GM21737 (cell line): Measurements from ENCODE around the gene C1orf21.

Experiments
- ATAC-seq: cut with Tn5 transposase; IDR thresholded peaks from one replicate; pipeline ENCODE4 v1.9.1; 2021; ENCODE audit warnings: mild to moderate bottlenecking, moderate library complexity; ENCODE audit not compliant: unreplicated experiment

The C1orf21 gene

GRCh38 chr1:184545601-184546000 lies 158.8 kb downstream of the C1orf21 start:
- ATAC-seq, result no peak

DNA sequence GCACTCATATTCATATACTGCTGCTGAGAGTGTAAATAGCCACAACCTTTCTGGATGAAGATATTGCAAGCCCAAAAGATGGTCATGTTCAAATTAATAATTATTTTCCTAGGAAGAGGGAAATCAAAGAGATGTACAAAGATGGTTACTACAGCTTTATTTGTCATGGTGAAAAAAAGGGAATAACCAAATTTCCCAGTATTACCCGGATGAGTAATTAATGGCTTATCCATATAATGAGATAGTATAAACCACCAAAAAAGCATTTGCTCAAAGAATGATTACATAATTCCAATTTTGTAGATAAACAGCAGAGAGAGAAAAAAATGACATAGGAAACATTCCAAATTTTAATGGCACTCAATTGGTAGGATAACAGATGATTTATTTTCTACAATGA lies 165.6 kb downstream of the C1orf21 start:
- ATAC-seq, result no peak

- ATAC-seq, result no peak
These were observed 167.0 kb downstream of the C1orf21 start for GRCh38 chr1:184553845-184554244.

DNA sequence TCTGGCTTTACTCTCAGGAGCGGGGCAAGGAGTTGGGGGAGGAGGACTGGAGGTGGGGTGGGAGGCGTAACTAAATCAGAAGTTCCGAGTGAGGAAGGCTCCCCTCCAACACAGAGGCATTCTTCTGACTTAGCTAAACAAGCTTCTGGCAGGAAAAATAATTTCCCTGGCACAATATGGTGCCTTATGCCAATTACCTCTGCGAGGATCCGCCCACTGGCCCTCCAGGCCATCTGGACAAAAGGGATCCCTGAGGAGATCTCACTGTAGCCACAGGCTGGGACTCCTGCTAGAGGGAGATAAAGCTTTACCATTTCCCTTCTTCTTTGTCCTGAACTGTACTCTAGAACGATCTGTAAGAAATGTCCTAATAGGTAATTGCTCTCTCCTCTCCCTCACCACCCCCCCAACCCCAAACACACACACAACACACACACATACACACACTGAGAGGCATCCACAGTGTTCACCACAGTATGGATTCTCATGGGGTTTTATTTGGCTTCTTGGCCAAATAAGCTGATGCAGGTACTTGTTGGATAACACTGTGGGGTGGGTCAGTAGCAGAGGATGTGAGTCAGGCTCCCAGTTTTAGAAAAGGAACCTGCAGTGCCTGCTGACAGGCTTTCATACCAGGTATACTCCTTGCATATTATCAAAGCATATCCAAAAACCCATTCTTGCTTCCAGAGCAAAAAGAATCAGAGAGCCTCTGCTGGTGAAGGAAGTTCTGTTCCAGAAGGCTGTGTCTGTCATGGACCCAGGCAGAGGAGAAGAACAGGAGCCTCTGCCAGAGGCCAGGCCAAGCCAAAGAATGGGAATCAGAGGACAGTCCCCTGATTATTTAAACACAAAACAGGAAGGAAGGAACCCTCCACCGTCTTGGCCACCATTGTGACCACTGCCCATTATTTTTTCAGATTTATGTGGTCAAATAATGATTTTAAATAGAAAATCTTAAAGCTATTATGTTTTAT lies 169.1 kb downstream of the C1orf21 start:
- no peak for ATAC-seq

DNA sequence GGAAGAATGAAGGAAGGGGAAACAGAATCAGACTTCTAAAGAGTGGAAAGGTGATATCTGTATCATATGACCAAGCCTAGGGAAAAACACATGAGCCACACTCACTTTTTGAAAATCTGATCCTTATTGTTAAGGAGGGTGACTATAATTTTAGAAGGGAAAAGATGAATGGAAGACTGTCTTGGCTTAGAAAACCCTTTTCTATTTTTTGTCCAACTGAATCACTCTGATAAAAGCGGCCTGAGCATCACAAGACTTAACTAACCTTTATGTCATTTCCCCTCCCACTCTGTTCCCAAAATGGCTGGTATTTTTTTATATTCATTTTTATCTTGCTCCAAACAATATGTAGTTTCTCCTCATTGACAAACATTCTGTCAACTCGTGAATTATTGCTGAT lies 169.8 kb downstream of the C1orf21 start:
- ATAC-seq, result no peak

DNA sequence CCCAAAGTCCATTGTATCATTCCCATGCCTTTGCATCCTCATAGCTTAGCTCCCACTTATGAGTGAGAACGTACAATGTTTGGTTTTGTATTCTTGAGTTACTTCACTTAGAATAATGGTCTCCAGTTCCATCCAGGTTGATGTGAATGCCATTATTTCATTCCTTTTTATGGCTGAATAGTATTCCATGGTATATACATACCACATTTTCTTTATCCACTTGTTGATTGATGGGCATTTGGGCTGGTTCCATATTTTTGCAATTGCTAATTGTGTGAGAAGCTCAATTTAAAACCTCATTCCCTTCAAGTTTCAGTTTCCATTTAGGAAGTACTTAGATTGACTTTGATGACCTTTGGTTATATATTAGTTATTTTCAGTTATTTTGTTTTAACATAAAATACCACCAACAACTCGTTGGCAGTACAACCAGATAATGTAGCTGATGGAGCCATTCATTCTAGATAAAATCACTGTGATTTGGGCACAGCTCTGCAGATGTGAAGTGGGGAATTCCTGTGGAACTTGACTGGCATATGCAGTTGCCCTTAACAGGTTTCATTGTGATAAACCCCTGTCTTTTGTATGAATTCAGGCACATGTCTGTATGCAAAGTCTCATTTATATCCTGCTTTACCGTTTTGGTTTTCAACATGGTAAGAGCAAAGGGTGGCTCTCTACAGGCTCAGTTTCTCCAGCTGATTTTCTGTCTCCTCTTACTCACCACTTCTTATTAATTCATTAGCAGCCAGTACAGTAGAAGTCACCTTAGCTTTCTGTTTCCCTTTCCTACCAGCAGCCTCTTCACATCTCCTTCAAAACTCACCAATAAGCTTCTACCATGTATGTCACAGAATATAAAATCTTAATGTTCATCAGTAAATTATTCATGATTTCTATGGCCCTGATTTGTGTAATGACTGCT lies 170.9 kb downstream of the C1orf21 start:
- ATAC-seq, result no peak

DNA sequence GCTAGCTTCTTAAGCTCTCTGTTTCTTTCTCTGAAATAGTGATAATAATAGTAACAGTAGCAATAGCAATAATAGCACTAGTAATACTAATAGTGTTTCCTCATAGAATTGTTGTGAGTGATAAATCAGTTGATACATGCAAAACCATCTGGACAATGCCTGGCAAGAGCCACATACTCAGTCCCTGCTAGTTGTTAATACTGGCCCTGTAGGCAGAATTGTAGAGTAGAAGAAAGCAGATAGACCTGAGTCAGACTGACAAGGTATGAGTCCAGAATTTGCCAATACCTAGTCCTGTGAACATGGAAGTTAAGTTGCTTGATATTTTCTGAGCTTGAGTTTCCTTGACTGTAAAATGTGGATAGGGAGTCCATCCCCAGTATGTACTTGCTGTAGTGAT lies 171.9 kb downstream of the C1orf21 start:
- no peak for ATAC-seq

DNA sequence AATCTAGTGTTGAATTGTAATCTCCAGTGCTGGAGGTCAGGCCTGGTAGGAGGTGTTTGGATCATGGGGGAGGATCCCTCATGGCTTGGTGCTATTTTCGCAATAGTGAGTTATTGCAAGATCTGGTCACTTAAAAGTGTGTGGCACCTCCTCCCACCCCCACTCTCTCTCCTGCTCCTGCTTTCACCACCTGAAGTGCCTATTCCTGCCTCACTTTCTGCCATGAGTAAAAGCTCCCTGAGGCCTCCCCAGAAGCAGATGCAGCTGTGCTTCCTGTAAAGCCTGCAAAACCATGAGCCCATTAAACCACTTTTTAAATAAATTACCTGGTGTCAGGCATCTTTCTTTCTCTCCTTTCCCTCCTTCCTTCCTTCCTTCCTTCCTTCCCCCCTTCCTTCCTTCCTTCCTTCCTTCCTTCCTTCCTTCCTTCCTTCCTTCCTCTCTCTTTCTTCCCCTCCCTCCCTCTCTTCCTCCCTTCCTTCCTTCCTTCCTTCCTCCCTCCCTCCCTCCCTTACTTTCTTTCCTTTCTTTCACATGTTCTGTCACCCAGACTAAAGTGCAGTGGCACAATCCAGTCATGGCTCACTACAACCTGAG lies 172.4 kb downstream of the C1orf21 start:
- no peak for ATAC-seq

GRCh38 chr1:184562806-184563205 lies 176.0 kb downstream of the C1orf21 start:
- ATAC-seq, result no peak

- ATAC-seq, result no peak
These were observed 176.5 kb downstream of the C1orf21 start for GRCh38 chr1:184563308-184563707.

- ATAC-seq, result no peak
These were observed 180.2 kb downstream of the C1orf21 start for GRCh38 chr1:184567009-184567408.

DNA sequence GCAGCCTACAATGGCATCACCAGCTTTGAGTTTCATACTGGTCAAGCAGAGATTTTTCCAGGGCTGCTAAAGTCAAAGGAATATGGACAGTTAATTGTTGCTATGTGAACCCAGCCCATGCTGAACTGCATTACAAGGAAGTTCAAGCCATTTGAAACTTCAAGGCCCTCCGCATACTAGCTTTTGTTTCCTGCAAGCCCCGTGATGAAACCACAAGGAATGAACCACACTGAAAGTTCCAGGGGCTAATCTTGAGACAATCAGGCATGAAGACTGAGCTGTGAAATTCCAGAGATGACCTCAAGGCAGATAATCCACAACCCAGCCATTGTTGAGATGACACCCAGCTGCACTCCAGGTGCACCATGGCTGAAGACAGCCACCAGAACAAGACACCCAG lies 180.8 kb downstream of the C1orf21 start:
- ATAC-seq, result no peak

DNA sequence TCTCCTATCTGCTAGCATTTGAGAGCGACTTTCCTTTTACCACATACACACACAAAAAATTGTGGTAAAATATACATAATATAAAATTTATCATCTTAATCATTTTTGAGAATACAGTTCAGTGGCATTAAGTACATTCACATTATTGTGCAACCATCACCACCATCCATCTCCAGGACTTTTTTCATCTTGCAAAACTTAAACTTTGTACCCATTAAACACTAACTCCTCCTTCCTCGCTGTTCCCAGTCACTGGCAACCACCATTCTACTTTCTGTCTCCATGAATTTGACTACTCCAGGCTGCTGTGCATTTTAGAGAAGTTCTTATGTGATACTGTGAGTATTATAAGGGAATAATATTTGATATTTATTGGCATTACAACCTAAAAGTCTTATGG lies 181.3 kb downstream of the C1orf21 start:
- no peak for ATAC-seq

DNA sequence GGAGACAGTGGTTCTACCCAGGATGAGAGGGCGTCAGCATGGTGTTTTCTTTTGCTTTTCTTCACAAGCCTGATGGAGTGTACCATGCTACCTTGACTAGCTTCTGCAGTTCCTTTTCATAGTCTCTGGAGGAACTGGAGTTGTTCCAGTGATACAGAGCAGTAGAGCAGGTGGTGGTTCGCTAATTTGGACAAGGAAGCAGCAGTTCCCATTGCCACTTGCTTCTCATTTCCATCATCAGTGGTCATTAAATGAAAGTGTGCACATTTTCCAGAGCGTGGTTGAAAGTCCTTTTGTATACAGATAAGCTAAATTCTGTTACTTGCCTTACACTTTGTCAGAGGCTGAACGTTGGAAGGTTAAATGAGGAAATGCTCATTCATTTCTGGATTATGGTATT lies 182.3 kb downstream of the C1orf21 start:
- no peak for ATAC-seq

- ATAC-seq, result no peak
These were observed 187.8 kb downstream of the C1orf21 start for GRCh38 chr1:184574588-184574987.

DNA sequence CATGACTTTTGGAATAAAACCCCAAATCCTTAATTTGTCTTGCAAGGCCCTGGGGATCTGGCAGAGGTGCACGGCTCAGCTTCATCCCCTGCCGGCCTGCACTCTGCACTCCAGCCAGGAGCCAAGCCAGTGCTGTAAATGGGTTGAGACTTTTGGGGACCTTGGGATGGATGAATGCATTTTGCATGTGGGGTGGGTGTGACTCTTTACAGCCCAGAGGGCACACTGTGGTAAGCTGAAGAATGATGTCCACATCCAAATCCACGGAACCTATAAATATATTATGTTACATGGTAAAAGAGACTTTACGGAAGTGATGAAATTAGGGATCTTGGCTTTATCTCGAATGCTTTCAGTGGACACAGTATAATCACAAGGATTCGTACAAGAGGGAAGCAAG lies 190.0 kb downstream of the C1orf21 start:
- ATAC-seq, result no peak

- no peak for ATAC-seq
These were observed 190.5 kb downstream of the C1orf21 start for GRCh38 chr1:184577319-184577718.

DNA sequence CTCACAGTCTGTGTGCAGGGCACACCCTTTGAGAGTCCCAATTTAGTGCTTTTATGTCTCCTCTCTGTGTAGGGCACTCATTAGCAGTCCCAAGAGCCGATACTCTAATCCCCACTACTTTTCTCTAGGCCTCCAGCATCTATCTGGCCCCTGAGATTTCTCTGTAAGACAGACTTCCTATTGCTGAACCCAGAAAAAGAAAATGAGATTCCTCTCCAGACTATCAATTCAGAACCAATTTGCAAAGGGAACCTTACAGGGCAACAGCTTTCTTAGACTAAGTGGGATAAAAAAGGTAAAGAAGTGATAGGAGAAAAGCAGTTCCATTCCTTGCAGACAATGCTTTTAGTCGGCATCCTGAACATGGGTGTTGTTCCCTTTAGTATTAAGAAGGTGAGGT lies 195.6 kb downstream of the C1orf21 start:
- ATAC-seq, result no peak

GRCh38 chr1:184583849-184584248 lies 197.0 kb downstream of the C1orf21 start:
- ATAC-seq, result no peak

- no peak for ATAC-seq
These were observed 201.9 kb downstream of the C1orf21 start for GRCh38 chr1:184588701-184589100.

DNA sequence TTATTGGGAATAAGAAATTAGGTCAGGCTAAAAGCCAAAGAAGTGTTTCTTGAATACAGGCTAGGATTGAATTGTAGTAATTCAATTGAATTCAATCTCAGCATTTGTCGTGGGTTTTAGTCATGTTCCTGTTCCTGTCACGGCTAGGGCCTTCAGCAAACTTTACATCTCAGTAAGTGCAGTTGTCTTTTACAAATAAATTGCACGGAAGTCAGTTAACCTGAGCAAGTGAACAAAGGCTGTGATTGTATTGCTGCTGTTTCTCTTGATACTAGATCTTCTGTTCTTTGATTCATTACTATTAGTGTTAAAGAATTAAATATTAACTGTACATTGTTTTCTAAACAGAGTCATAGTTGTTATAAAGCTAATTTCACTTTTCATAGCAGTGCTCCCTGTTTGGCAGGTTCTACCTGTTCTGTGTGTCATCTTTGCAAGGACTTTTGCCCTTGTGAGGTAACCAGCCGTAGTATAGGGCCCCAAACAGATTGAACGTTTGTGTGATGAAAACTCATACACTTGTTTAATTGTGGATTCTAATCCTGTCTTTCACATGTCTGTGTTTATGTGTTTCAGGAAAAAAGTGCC lies 203.4 kb downstream of the C1orf21 start:
- no peak for ATAC-seq
